ENCODE data around the gene SPAG16.
"Not testable (repeated sequence)": the region's sequence is repeated elsewhere in the genome, so short reads cannot be mapped to it uniquely, and the experiment has no call there.

The SPAG16 gene

GRCh38 chr2:213286161-213286560 lies 1.9 kb downstream of the SPAG16 start:
- no peak for TF ChIP-seq POLR2A (IDR thresholded peaks at IDR 0.05; ENCODE audit: low read depth, low read length)
- DNase-seq (ENCODE audit: insufficient read length, low spot score): no peak
- FAIRE-seq: no peak

GRCh38 chr2:213288913-213289700 lies 4.8 kb downstream of the SPAG16 start:
- DNase-seq (ENCODE audit: insufficient read length, low spot score) (no peak), FAIRE-seq (no peak)
- no peak for TF ChIP-seq POLR2A (IDR thresholded peaks at IDR 0.05; ENCODE audit: low read depth, low read length)

GRCh38 chr2:213290501-213290900 lies 6.2 kb downstream of the SPAG16 start:
- FAIRE-seq (peak; percentile 11), DNase-seq (ENCODE audit: insufficient read length, low spot score) (no peak)
- no peak for TF ChIP-seq POLR2A (IDR thresholded peaks at IDR 0.05; ENCODE audit: low read depth, low read length)

GRCh38 chr2:213296270-213296669 lies 12.0 kb downstream of the SPAG16 start:
- TF ChIP-seq POLR2A (IDR thresholded peaks at IDR 0.05; ENCODE audit: low read depth, low read length): no peak
- FAIRE-seq: no peak
- no peak for DNase-seq (ENCODE audit: insufficient read length, low spot score)

- peak; percentile 65 for FAIRE-seq
- TF ChIP-seq POLR2A (IDR thresholded peaks at IDR 0.05; ENCODE audit: low read depth, low read length): no peak
- DNase-seq (ENCODE audit: insufficient read length, low spot score): no peak
These were observed 22.2 kb downstream of the SPAG16 start for GRCh38 chr2:213306316-213306942.

- FAIRE-seq (peak; percentile 6), DNase-seq (ENCODE audit: insufficient read length, low spot score) (no peak)
- TF ChIP-seq POLR2A (IDR thresholded peaks at IDR 0.05; ENCODE audit: low read depth, low read length): no peak
These were observed 31.1 kb downstream of the SPAG16 start for GRCh38 chr2:213315168-213315876.

GRCh38 chr2:213316001-213316735 lies 31.9 kb downstream of the SPAG16 start:
- DNase-seq (ENCODE audit: insufficient read length, low spot score): peak; percentile 0
- FAIRE-seq: peak; percentile 99

GRCh38 chr2:213317929-213318328 lies 33.7 kb downstream of the SPAG16 start:
- peak; percentile 15 for FAIRE-seq
- no peak for DNase-seq (ENCODE audit: insufficient read length, low spot score)

More at GRCh38 chr2:213316001-213316735, 31.9 kb downstream of the SPAG16 start:
- no peak for TF ChIP-seq POLR2A (IDR thresholded peaks at IDR 0.05; ENCODE audit: low read depth, low read length)

GRCh38 chr2:213320604-213321003 lies 36.3 kb downstream of the SPAG16 start:
- no peak for TF ChIP-seq POLR2A (IDR thresholded peaks at IDR 0.05; ENCODE audit: low read depth, low read length)
- DNase-seq (ENCODE audit: insufficient read length, low spot score): no peak
- FAIRE-seq: peak; percentile 36

More at GRCh38 chr2:213317929-213318328, 33.7 kb downstream of the SPAG16 start:
- TF ChIP-seq POLR2A (IDR thresholded peaks at IDR 0.05; ENCODE audit: low read depth, low read length): no peak

- FAIRE-seq (no peak), DNase-seq (ENCODE audit: insufficient read length, low spot score) (no peak)
- no peak for TF ChIP-seq POLR2A (IDR thresholded peaks at IDR 0.05; ENCODE audit: low read depth, low read length)
These were observed 52.0 kb downstream of the SPAG16 start for GRCh38 chr2:213336253-213336770.

- no peak for TF ChIP-seq POLR2A (IDR thresholded peaks at IDR 0.05; ENCODE audit: low read depth, low read length)
- DNase-seq (ENCODE audit: insufficient read length, low spot score) (no peak), FAIRE-seq (no peak)
These were observed 69.2 kb downstream of the SPAG16 start for GRCh38 chr2:213353419-213353818.

GRCh38 chr2:213376644-213377043 lies 92.4 kb downstream of the SPAG16 start:
- no peak for TF ChIP-seq POLR2A (IDR thresholded peaks at IDR 0.05; ENCODE audit: low read depth, low read length)
- no peak for FAIRE-seq

GRCh38 chr2:213407027-213407426 lies 122.8 kb downstream of the SPAG16 start:
- not testable (repeated sequence) for DNase-seq (ENCODE audit: insufficient read length, low spot score); FAIRE-seq

More at GRCh38 chr2:213376644-213377043, 92.4 kb downstream of the SPAG16 start:
- no peak for DNase-seq (ENCODE audit: insufficient read length, low spot score)

- DNase-seq (ENCODE audit: insufficient read length, low spot score); FAIRE-seq: not testable (repeated sequence)
These were observed 124.3 kb downstream of the SPAG16 start for GRCh38 chr2:213408426-213409070.

- DNase-seq (ENCODE audit: insufficient read length, low spot score); FAIRE-seq: not testable (repeated sequence)
These were observed 126.4 kb downstream of the SPAG16 start for GRCh38 chr2:213410687-213411086.

Data from H54 (cell line).